22Rv1 (cell line): Measurements from ENCODE around the gene RPS29.

Source experiments
- CTCF ChIP-seq: fragments of 450-650 bp; IDR thresholded peaks from 2 replicates; pipeline ENCODE4 v1.5.1; 2017; ENCODE audit warnings: mild to moderate bottlenecking
- ZFX ChIP-seq: fragments of 450-650 bp; IDR thresholded peaks from 2 replicates; pipeline ENCODE4 v1.6.1; 2017; ENCODE audit warnings: antibody characterized with exemption, borderline replicate concordance

- TF ChIP-seq CTCF (no peak), ZFX (no peak)
These were observed 12.1 kb downstream of the RPS29 start for GRCh38 chr14:49574038-49574437.
